ENCODE data around the gene SIL1.

- TF ChIP-seq SP4 (IDR thresholded peaks at IDR 0.05; ENCODE audit: low read length) (no peak), POLR2A (IDR thresholded peaks at IDR 0.05; ENCODE audit: control extremely low read depth in 1 of 2, low read depth in 2 of 2, low read length in 2 of 2) (no peak), ATF3 (IDR thresholded peaks at IDR 0.05; ENCODE audit: insufficient read depth, low read depth, low read length) (no peak), MAX (IDR thresholded peaks at IDR 0.05) (no peak), YY1 (IDR thresholded peaks at IDR 0.05; ENCODE audit: low read depth, low read length) (no peak)
- TF ChIP-seq, protein P1, sequence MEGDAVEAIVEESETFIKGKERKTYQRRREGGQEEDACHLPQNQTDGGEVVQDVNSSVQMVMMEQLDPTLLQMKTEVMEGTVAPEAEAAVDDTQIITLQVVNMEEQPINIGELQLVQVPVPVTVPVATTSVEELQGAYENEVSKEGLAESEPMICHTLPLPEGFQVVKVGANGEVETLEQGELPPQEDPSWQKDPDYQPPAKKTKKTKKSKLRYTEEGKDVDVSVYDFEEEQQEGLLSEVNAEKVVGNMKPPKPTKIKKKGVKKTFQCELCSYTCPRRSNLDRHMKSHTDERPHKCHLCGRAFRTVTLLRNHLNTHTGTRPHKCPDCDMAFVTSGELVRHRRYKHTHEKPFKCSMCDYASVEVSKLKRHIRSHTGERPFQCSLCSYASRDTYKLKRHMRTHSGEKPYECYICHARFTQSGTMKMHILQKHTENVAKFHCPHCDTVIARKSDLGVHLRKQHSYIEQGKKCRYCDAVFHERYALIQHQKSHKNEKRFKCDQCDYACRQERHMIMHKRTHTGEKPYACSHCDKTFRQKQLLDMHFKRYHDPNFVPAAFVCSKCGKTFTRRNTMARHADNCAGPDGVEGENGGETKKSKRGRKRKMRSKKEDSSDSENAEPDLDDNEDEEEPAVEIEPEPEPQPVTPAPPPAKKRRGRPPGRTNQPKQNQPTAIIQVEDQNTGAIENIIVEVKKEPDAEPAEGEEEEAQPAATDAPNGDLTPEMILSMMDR (IDR thresholded peaks at IDR 0.05; ENCODE audit: control extremely low read depth in 1 of 3, insufficient read depth in 1 of 3, low read depth in 1 of 3, low read length in 3 of 3), result no peak
Observed at GRCh38 chr5:139125991-139126390, 72.2 kb downstream of the SIL1 start.
